ENCODE measurements around the gene FATE1. TPM values are rescaled to one million over a fixed set of nuclear protein-coding genes. Genes with fewer than 3 reads are reported as not detected.

FATE1 gene
- total and polyA plus RNA-seq, 2 experiments from 2014 or later, result not detected

DNA sequence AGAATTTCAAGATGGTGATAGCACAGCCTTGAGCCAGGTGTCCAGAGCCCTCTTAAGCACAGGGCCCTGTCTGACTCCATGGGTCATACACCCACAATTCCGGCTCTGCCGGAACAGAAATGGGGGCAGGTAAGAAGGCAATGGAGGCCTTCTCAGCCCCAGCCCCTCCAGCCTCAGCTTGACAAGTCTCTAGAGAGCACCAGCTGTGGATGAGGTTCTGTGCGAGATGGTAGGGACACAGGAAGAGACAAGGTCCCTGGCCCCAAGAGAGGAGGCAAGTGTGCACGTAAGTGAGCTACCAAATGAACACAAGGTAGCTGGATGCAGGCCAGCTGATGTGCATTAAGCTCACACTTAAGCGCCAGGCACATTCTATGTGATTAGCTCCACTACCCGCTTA lies 23.0 kb upstream of the FATE1 start:
- H3K27ac ChIP-seq, result no peak overlapping the region
- DNase-seq (ENCODE audit: low spot score), result no peak
- H2AFZ ChIP-seq, result no peak overlapping the region
- H3K79me2 ChIP-seq, result no peaks in the 10 kb centered on the region
- H3K9me2 ChIP-seq (replicated peaks; ENCODE audit: insufficient read depth), result no peaks in the 10 kb centered on the region
- 84% methylated on average over 6 of the region's 6 CpGs for WGBS (ENCODE audit: low lambda C conversion rate, missing lambda C conversion rate)
- H3K4me2 ChIP-seq, result no peak overlapping the region
- H3K27me3 ChIP-seq, result no peaks in the 10 kb centered on the region
- H3K4me3 ChIP-seq, result no peak overlapping the region
- no peaks in the 10 kb centered on the region for H4K20me1 ChIP-seq (ENCODE audit: insufficient read depth, poor library complexity, severe bottlenecking)
- TF ChIP-seq, protein P1, sequence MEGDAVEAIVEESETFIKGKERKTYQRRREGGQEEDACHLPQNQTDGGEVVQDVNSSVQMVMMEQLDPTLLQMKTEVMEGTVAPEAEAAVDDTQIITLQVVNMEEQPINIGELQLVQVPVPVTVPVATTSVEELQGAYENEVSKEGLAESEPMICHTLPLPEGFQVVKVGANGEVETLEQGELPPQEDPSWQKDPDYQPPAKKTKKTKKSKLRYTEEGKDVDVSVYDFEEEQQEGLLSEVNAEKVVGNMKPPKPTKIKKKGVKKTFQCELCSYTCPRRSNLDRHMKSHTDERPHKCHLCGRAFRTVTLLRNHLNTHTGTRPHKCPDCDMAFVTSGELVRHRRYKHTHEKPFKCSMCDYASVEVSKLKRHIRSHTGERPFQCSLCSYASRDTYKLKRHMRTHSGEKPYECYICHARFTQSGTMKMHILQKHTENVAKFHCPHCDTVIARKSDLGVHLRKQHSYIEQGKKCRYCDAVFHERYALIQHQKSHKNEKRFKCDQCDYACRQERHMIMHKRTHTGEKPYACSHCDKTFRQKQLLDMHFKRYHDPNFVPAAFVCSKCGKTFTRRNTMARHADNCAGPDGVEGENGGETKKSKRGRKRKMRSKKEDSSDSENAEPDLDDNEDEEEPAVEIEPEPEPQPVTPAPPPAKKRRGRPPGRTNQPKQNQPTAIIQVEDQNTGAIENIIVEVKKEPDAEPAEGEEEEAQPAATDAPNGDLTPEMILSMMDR (IDR thresholded peaks at IDR 0.05; ENCODE audit: poor library complexity), result no peak
- TF ChIP-seq EZH2 (IDR thresholded peaks at IDR 0.05; ENCODE audit: borderline replicate concordance), result no peak
- H3K4me1 ChIP-seq (ENCODE audit: insufficient read depth), result no peaks in the 10 kb centered on the region
- no peaks in the 10 kb centered on the region for H3K36me3 ChIP-seq (replicated peaks; ENCODE audit: insufficient read depth, low read depth)
- H3K9me3 ChIP-seq (ENCODE audit: low read depth), result no peaks in the 10 kb centered on the region

- H3K36me3 ChIP-seq (replicated peaks; ENCODE audit: insufficient read depth, low read depth), result no peaks in the 10 kb centered on the region
- H3K4me3 ChIP-seq, result no peak overlapping the region
- H3K79me2 ChIP-seq, result no peaks in the 10 kb centered on the region
- H3K27me3 ChIP-seq, result no peaks in the 10 kb centered on the region
- DNase-seq (ENCODE audit: low spot score), result no peak
- peak overlapping the region; percentile 70 for H3K4me2 ChIP-seq
- H4K20me1 ChIP-seq (ENCODE audit: insufficient read depth, poor library complexity, severe bottlenecking), result no peaks in the 10 kb centered on the region
- H3K9me2 ChIP-seq (replicated peaks; ENCODE audit: insufficient read depth), result no peaks in the 10 kb centered on the region
- TF ChIP-seq EZH2phosphoT487 (IDR thresholded peaks at IDR 0.05; ENCODE audit: low read depth, severe bottlenecking, unreplicated experiment), result no peak
- TF ChIP-seq, protein P1 (IDR thresholded peaks at IDR 0.05; ENCODE audit: poor library complexity), result no peak
- no peak for TF ChIP-seq EZH2 (IDR thresholded peaks at IDR 0.05; ENCODE audit: borderline replicate concordance)
- no peaks in the 10 kb centered on the region for H3K9me3 ChIP-seq (ENCODE audit: low read depth)
- no peak overlapping the region for H3K27ac ChIP-seq
- 81% methylated on average over 12 of the region's 12 CpGs for WGBS (ENCODE audit: low lambda C conversion rate, missing lambda C conversion rate)
- H2AFZ ChIP-seq, result no peak overlapping the region
- no peaks in the 10 kb centered on the region for H3K4me1 ChIP-seq (ENCODE audit: insufficient read depth)
Measured at GRCh38 chrX:151694121-151694520, 21.7 kb upstream of the FATE1 start.

- no peak within 1 kb of the TSS for H3K4me3 ChIP-seq
- no peak within 1 kb of the TSS for H2AFZ ChIP-seq
- no peaks in the 10 kb centered on the region for H3K36me3 ChIP-seq (replicated peaks; ENCODE audit: insufficient read depth, low read depth)
- 30% methylated on average over 24 of the region's 100 CpGs for WGBS (ENCODE audit: low lambda C conversion rate, missing lambda C conversion rate)
- H3K79me2 ChIP-seq, result no peaks in the 10 kb centered on the region
- no peaks in the 10 kb centered on the region for H3K9me3 ChIP-seq (ENCODE audit: low read depth)
- TF ChIP-seq, protein P1 (IDR thresholded peaks at IDR 0.05; ENCODE audit: poor library complexity), result no peak
- H3K27me3 ChIP-seq, result no peaks in the 10 kb centered on the region
- no peak within 1 kb of the TSS for H3K27ac ChIP-seq
- H3K4me2 ChIP-seq, result peak within 1 kb of the TSS; percentile 70
- no peaks in the 10 kb centered on the region for H4K20me1 ChIP-seq (ENCODE audit: insufficient read depth, poor library complexity, severe bottlenecking)
- DNase-seq (ENCODE audit: low spot score), result peak; percentile 16
- H3K9me2 ChIP-seq (replicated peaks; ENCODE audit: insufficient read depth), result no peaks in the 10 kb centered on the region
- H3K4me1 ChIP-seq (ENCODE audit: insufficient read depth), result no peaks in the 10 kb centered on the region
Measured at GRCh38 chrX:151694661-151695582, 20.9 kb upstream of the FATE1 start, which contains the start of gene PRRG3. Gene PRRG3, plus strand, starts transcription at chrX:151695458. Its CDS starts 3,357 bp downstream, at chrX:151698815.

All from hepatocyte (in vitro differentiated cells).